Fibroblast of lung (primary cell): Measurements from ENCODE around the gene HEBP2.

Source experiments
- CTCF ChIP-seq, 2 donors: IDR thresholded peaks in 1 of 2; conservative IDR thresholded peaks in 1 of 2; 1 replicate in 1 of 2; 2 replicates in 1 of 2; pipeline ENCODE4 v1.5.1; 2011 to 2012; ENCODE audit warnings: low read length in 2 of 2, control low read depth in 1 of 2, inconsistent platforms in 1 of 2, low read depth in 1 of 2, mild to moderate bottlenecking in 1 of 2
- EZH2 ChIP-seq: IDR thresholded peaks from 2 replicates; pipeline ENCODE4 v1.5.1; 2012; ENCODE audit warnings: low read length, control low read depth, mild to moderate bottlenecking; ENCODE audit errors: missing control alignments

GRCh38 chr6:138371452-138371711 is 32.6 kb upstream of the HEBP2 start:
- no peak for TF ChIP-seq CTCF (conservative IDR thresholded peaks at IDR 0.05 in 1 of 2, IDR thresholded peaks at IDR 0.05 in 1 of 2; ENCODE audit: low read depth in 1 of 2, low read length in 2 of 2)
- no peak for TF ChIP-seq EZH2
